Fibroblast of the aortic adventitia (primary cell): Measurements from ENCODE around the gene CHPF. TPM values are rescaled to one million over a fixed set of nuclear protein-coding genes. Genes with fewer than 3 reads are reported as not detected.

ENCODE experiments used
- DNase-seq: peaks from one replicate; pipeline ENCODE4 v3.0.0-alpha.2; 2010; ENCODE audit warnings: low read depth
- H3K4me3 ChIP-seq: 2 replicates; pipeline ENCODE4 v1.5.1; 2011; ENCODE audit warnings: low read depth, mild to moderate bottlenecking, control low read depth, low read length, moderate library complexity
- total RNA-seq: library from RNA; depleted of rRNA; stranded (reverse); fragments of >200 nt; gene quantifications from 2 replicates; pipeline ENCODE4 v1.2.3, GENCODE V29; 2012; ENCODE audit warnings: low replicate concordance
- TF ChIP-seq, protein P1 (sequence below): IDR thresholded peaks from 2 replicates; pipeline ENCODE4 v1.5.1; 2011; ENCODE audit warnings: mild to moderate bottlenecking, low read length, control low read depth, inconsistent platforms; ENCODE audit not compliant: insufficient read depth

Gene CHPF
- total RNA-seq, 1 donor, result 62.4 TPM

GRCh38 chr2:219512524-219513216 is 30.9 kb downstream of the CHPF start:
- no peak for DNase-seq
- TF ChIP-seq, protein P1, sequence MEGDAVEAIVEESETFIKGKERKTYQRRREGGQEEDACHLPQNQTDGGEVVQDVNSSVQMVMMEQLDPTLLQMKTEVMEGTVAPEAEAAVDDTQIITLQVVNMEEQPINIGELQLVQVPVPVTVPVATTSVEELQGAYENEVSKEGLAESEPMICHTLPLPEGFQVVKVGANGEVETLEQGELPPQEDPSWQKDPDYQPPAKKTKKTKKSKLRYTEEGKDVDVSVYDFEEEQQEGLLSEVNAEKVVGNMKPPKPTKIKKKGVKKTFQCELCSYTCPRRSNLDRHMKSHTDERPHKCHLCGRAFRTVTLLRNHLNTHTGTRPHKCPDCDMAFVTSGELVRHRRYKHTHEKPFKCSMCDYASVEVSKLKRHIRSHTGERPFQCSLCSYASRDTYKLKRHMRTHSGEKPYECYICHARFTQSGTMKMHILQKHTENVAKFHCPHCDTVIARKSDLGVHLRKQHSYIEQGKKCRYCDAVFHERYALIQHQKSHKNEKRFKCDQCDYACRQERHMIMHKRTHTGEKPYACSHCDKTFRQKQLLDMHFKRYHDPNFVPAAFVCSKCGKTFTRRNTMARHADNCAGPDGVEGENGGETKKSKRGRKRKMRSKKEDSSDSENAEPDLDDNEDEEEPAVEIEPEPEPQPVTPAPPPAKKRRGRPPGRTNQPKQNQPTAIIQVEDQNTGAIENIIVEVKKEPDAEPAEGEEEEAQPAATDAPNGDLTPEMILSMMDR, result no peak
- H3K4me3 ChIP-seq, result no peak overlapping the region

- DNase-seq, result no peak
- TF ChIP-seq, protein P1, result no peak
- no peak overlapping the region for H3K4me3 ChIP-seq
Observed at GRCh38 chr2:219511547-219512325, 31.9 kb downstream of the CHPF start.

DNA sequence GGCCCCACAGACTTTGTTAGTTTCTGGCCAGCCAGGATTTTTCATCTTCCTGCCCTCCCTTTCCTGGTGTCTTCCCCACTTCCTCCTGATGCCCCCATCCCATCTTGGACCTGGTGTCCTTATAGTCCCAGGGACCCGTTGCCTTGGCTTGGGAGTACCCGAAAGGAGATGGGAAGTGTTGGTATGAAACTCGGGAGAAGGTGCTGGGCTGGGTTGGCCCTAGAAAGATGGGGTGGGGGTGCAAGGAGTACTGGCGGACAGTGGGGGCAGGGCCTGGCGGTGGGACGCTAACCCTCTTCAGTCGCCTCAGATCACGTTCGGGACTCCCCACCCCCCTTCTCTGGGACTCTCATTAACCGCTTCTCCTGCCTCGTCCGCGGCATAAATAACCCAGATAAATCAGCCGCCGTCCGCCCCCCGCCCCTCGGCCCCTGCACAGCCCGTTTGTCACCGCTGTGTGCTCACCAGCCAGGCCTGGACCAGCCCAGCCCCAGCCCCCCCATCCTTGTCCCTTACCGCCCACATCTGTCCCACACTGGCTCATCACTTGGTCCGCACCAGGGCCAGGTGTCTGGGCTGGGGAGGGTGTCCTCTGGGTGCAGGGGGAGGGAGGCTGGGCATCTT is 33.0 kb downstream of the CHPF start:
- H3K4me3 ChIP-seq, result no peak overlapping the region
- TF ChIP-seq, protein P1, result no peak
- DNase-seq, result no peak

- TF ChIP-seq, protein P1, result peak; percentile 89
- peak; percentile 52 for DNase-seq
- H3K4me3 ChIP-seq, result peak overlapping the region; percentile 33
Observed at GRCh38 chr2:219509780-219510511, 33.7 kb downstream of the CHPF start.

- TF ChIP-seq, protein P1, result no peak
- no peak overlapping the region for H3K4me3 ChIP-seq
- no peak for DNase-seq
Observed at GRCh38 chr2:219508971-219509779, 34.4 kb downstream of the CHPF start.

DNA sequence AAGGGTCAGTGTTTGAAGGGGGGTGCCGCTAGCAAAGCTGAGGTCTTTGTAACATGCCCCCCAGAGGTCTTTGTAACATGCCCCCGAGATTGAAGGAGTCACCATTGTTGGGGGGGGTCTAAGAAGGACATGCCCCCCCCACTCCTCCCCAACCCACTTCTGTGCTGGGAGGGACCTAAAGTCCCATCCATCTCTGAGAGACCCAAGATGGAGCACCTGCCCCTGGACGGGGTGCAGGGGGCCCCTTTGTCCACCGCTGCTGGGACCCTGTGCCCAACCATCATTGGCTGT is 35.2 kb downstream of the CHPF start:
- TF ChIP-seq, protein P1, result no peak
- DNase-seq, result no peak
- H3K4me3 ChIP-seq, result no peak overlapping the region
